Cardiac septum (tissue), 1 donor: ENCODE results near the gene LYZL4. TPM values are rescaled to one million over a fixed set of nuclear protein-coding genes. Genes with fewer than 3 reads are reported as not detected.
A peak's percentile ranks its signal among the peaks of the same experiment; 100 is the strongest.

Experiments
- DNase-seq: peaks from one replicate; pipeline ENCODE4 v3.0.0-alpha.2; 2020; ENCODE audit warnings: low spot score
- intact Hi-C: fragments of 100-400 bp; cut with DNase I; formaldehyde crosslinking; loops from one replicate; pipeline ENCODE4 v1.14.0; 2022
- long read RNA-seq: library from polyadenylated mRNA; unstranded; transcript quantifications from one replicate; pipeline ENCODE4 v2.0.0, GENCODE V29; 2021
- total RNA-seq: library from RNA; stranded (reverse); fragmentation: NEBNext Ultra II Directional; extraction: Animal tissue kit (Norgen Biotek cat#: 25700); gene quantifications from one replicate; pipeline ENCODE4 v1.2.1, GENCODE V29; 2021
- donor health status: DM: no; HTN: no; CAD: no.

Gene LYZL4, protein sequence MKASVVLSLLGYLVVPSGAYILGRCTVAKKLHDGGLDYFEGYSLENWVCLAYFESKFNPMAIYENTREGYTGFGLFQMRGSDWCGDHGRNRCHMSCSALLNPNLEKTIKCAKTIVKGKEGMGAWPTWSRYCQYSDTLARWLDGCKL
- total RNA-seq = not detected
- long read RNA-seq = 0 reads

DNA sequence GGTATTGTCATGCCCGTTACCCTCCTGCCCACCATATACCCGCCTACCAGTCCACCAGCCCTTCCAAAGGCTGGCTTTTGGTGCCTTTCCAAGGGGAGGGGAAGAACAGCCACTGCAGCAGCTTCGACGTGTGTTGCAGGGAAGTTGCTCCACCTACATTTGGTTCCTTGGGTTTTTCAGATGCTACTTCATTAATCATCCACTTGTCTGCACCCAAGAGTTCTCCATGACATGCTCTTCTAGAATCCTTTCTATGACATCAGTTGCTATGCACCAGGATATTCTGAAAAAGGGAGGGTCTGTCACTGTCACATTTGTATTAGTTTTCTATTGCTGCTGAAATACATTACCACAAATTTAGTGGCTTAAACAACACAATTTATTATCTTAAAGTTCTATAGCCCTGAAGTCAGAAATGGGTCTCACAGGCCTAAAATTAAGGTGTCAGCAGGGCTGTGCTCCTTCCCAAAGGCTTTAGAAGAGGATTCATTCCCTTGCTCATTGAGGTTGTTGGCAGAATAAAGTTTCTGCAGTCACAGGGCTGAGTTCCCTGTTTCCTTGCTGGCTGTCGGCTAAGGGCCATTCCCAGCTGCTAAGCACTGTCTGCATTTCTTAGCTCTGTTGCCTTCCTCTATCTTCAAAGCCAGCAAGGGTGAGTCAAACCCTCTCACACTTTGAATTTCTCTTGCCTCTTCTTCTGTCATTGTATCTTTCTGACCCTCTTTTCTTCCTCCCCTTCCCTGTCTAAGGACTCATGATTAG is at the start of gene LYZL4:
Gene LYZL4, minus strand, starts transcription at position 241 of the 762 bp plus-strand sequence. CDS start 3,359 bp downstream, outside the sequence.
- intact Hi-C loops = no loop called here
- no peak for DNase-seq

GRCh38 chr3:42459151-42459550 is 48.7 kb upstream of the LYZL4 start:
- intact Hi-C loops = no loop called here
- no peak for DNase-seq

DNA sequence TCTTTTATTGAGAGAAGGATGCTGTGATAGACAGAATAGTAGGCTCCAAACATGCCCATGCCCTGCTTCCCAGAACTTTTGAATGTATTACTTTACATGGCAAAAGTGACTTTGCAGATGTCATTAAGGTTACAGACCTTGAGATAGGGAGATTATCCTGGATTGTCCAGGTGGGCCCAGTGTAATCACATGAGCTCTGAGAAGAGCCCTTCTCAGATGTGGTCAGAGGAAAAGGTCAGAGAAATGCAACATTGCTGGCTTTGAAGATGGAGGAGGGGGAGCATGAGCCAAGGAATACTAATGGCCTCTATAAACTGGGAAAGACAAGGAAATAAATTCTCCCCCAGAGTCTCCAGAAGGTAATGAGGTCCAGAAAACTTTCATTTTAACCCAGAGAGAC is 45.8 kb upstream of the LYZL4 start:
- intact Hi-C loops = no loop called here
- no peak for DNase-seq

- intact Hi-C loops = loop anchor here (5.0 kb wide), 1 partner anchor 41 kb away; no protein-coding TSS in a partner anchor
- no peak for DNase-seq
Observed at GRCh38 chr3:42451546-42452230, 41.3 kb upstream of the LYZL4 start.

DNA sequence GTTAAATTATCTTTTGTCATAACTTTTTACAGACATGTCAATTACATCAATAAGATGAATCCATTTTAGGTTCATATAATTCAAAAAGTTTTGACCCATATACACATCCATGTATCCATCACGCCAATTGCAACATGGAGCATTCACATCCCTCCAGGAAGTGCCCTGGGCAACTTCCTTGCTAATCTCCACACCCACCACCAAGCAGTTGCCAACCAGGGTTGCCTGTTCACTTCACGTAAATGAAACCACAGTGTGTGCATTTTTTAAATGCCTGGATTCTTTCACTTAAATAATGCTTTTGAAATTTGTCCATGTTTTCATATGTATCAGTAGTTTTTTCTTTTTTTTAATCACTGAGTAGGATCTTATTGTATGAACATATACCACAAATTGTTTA is 40.7 kb upstream of the LYZL4 start:
- DNase-seq = no peak
- intact Hi-C loops = loop anchor here (5.0 kb wide), 1 partner anchor 41 kb away; no protein-coding TSS in a partner anchor

DNA sequence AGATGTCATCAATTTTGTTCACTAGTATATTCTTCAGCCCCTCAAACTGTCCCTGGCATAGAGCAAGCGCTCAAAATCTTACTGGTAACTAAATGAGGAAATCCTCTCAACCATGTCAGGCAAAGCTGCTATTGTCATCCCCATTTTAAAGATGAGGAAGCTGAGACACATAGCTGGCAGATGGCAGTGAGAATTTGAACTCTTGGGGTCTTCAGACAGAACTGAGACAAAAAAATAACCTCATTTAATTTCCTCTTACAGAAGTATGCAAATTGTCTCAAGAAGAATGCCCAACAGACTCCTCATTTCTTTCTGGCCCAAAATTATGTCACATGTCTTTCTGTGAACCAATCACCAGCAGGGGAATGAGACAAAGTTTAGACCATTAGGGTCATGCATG is 40.2 kb upstream of the LYZL4 start:
- DNase-seq = no peak
- intact Hi-C loops = loop anchor here (5.0 kb wide), 1 partner anchor 42 kb away; no protein-coding TSS in a partner anchor

DNA sequence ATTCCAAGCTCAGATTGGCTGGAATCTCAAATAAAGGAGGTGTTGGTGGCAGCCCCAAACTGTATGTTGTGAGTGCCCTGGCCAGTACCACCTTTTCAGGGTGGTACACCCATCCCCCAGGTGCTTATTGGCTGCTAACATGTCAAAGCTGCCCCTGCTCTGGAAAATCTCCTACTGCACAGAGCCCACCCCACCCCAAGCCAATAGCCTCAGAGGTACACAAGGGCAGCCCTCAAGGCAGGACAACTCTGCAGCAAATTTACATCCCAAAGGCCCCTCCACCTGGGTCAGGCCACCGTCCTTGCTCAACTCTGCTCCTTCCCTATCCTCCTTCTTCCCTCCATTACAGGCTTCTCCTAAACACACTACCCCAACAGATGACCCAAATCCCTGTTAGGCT is 37.1 kb upstream of the LYZL4 start:
- intact Hi-C loops = loop anchor here (10.0 kb wide), 1 partner anchor 333 kb away; no protein-coding TSS in a partner anchor
- DNase-seq = no peak

DNA sequence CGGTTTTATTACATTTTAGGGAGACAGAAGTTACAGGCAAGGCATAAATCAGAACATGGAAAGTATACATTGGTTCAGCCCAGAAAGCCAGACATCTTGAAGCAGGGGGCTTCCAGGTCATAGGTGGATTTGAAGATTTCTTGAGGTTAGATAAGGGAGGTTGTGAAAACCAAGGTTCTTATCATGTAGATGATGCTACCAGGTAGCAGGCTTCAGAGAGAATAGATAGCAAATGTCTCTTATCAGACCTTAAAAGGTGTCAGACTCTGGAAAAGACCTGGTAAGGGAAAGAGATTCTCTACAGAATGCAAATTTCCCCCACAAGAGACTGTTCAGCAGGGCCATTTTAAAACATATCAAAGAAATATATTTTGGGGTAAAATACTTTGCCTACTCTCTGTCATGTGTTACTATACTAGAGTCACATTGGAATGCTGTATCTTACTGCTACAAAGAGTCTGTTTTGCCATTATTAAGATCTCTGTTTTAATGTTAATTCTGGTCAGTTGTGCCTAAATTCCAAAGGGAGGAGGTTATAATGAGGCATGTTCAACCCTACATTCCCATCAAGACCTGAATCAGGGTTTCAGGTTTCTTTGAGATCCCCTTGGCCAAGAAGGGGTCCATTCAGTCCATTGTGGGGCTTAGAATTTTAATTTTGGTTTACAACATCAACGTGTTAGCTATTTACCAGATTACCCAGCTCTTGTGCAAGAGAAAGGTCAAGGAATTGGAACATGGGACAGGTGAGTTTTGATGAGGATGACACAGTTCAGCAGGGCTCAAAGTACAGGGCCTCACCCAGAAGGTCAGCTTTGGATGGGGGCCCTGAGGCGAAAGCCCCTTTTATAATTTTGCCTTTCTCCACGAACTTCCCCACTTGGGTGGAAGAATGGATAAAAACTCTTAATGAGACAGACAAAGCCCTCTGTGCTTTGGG is 36.0 kb upstream of the LYZL4 start:
- intact Hi-C loops = loop anchor here (10.0 kb wide), 1 partner anchor 332 kb away; no protein-coding TSS in a partner anchor
- no peak for DNase-seq

DNA sequence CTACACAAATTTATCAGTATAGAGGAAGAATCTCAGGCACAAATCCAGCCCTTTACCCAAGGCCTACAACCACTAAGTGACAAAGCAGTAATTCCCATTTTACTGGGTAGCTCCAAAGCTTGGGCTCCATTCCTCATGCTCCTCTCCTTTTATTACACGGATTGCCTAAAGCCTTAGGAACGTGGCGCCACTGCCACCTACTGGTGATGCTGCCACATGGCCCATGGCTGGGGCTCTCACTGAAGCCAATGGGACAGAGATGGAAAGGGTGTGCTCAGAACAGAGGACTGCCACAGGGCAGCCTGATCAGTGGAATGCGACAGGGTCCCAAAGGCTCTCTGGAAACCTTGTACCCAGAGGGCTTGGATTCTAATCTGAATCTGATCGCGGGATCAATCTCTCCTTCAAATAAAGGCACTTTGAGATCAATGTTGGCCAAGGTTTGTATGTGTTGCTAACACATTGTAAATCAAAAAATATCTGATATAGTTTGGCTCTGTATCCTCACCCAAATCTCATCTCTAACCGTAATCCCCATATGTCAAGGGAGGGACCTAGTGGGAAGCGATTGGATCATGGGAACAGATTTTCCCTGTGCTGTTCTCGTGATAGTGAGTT is 33.5 kb upstream of the LYZL4 start:
- intact Hi-C loops = loop anchor here (2.0 to 10.0 kb wide), 4 partner anchors 197 to 547 kb away; no protein-coding TSS in a partner anchor
- DNase-seq = peak; percentile 91

DNA sequence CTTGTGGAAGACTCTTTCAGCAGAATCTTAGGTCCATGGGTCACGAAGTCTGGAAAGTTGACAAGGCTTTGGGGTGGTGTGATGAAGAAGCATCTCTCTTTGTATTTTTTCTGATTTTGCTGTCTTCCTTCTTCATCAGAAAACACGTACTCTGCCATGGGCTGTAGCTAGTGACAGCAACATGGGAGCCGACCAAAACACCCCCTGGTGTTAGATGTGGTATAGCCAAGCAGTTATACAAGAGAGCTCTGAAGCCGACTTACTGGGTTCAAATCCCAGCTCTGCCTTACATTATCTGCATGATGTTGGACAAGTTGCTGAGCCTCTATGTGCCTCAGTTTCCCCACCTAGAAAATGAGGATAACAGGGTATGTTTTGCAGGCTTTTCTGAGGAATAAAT is 32.9 kb upstream of the LYZL4 start:
- no peak for DNase-seq
- intact Hi-C loops = loop anchor here (2.0 to 10.0 kb wide), 4 partner anchors 196 to 546 kb away; no protein-coding TSS in a partner anchor

GRCh38 chr3:42442640-42443039 is 32.2 kb upstream of the LYZL4 start:
- DNase-seq = no peak
- intact Hi-C loops = loop anchor here (2.0 to 10.0 kb wide), 4 partner anchors 195 to 545 kb away; no protein-coding TSS in a partner anchor

GRCh38 chr3:42441791-42442190 is 31.4 kb upstream of the LYZL4 start:
- intact Hi-C loops = loop anchor here (2.0 to 10.0 kb wide), 4 partner anchors 194 to 544 kb away; no protein-coding TSS in a partner anchor
- no peak for DNase-seq

DNA sequence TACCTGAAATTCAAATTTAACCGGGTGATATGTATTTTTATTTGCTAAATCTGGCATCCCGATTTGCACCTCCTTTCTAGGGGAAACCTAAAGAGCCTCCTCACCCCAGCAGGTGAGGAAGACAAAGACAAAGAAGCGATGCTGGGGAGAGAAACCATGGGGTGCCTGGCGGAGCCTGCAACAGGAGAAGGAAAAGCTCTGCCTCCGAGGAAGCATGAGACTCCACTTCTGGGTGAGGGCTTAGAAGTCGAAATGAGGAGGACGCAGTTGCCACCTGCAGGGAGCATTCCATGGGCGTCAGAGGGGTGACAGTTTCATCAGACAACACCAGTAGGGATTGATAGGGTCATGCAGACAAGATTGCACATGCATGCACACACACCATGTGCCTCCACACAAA is 30.5 kb upstream of the LYZL4 start:
- intact Hi-C loops = loop anchor here (5.0 to 10.0 kb wide), 3 partner anchors 194 to 544 kb away; no protein-coding TSS in a partner anchor
- no peak for DNase-seq

DNA sequence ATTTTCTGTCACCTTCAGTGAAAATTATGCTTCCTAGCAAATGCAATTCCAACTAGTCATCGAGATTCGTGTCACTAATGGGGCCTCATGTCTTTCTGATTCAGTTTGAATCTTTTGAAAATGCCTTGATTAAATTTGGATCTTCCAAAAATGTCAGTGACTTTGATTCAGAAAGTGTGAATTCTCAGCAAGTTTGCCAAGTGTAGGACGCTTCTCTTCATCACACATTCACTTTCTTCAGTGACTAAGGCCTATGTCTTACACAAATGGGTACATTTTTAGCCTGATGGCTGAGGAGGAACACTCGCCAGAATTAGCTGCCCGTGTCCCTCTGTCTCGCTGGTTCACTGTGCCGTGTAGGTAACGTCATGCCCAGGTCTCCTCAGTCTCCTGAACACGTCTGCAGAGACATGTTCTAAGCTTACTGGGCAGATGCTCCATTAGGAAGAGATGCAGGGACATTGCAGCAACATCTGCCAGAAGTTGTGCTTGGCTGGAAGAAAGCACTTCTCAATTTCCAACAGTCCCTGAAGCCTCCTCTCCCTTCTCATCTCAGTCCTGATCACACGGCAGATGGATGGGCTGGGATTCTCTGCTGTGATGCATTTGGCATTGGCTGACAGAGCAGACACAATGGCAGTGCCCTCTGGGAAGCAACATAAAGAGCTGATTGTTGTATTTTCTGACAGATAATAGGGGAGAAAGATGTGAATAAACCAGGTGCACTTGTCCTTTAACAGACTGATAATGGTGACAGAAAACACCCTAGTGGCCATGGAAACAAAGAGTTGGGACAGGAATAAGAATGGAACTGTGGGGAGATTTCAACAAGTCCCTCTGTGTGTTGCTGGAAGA is 29.1 kb upstream of the LYZL4 start:
- intact Hi-C loops = loop anchor here (5.0 to 10.0 kb wide), 3 partner anchors 192 to 542 kb away; no protein-coding TSS in a partner anchor
- no peak for DNase-seq

DNA sequence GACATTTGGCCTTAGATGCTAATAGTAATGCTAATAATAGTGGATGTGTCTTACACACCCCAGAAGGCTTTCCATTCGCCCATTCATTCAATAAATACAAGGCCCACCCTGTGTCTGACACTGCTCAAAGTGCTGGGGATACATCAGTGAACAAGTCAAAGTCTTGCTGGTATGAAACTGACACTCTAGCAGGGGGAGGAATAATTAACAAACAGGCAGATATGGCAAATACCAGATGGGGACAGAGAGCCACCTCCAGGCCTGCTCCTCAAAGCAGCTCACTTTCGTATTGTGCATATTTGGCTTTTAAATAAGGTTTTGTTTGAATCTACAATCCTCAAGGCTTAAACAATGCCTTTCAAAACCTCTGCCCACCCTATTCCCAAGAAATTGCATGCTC is 28.3 kb upstream of the LYZL4 start:
- DNase-seq = no peak
- intact Hi-C loops = no loop called here

- DNase-seq = no peak
- intact Hi-C loops = no loop called here
Observed at GRCh38 chr3:42438193-42438592, 27.8 kb upstream of the LYZL4 start.

GRCh38 chr3:42434777-42435380 is 24.5 kb upstream of the LYZL4 start:
- intact Hi-C loops = no loop called here

More at GRCh38 chr3:42434777-42435380, 24.5 kb upstream of the LYZL4 start:
- DNase-seq = no peak
